Measurements from ENCODE around the gene FAT2.

Gene FAT2

GRCh38 chr5:151553130-151553670, 37.9 kb downstream of the FAT2 start:
- DNase-seq (ENCODE audit: low read depth) = no peak

- DNase-seq (ENCODE audit: low read depth) = no peak
These were observed 39.1 kb downstream of the FAT2 start for GRCh38 chr5:151551985-151552384.

DNA sequence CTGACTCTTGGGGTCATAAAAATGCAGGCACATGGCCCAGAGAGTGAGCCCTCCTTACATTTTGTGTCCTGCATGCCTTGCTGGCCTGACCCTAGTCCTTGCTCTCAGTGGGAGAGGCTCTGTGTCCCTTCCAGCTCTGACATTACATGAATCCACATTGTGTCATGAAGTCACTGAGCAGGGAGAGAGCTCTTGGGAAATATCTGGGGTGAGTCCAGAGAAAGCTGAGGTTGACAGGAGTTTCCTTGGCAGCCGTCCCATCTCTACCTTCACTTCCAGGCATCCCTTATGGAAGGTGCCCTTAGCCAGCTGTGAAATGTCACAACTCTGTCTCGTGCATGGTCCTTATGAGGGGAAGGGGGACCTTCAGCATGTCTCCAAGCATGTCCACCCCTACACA, 41.0 kb downstream of the FAT2 start:
- no peak for DNase-seq (ENCODE audit: low read depth)

DNA sequence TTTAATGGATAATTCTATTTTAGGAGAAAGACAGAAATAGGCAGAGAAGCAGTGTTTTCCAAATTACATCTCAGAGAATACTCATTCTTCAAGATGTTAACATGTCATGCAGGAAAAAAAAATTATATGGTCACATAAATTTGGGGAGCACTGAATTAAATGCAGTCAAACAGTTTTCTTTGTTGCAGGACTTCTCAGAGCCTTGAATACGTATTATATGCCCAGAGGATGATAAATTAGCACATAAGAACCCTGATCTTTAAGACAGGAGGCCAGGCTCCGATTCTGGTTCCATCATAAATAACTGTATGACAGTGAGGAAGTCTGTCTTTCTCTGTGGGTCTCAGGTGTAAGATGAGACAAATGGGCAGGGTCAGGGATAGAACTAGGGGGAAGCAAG, 41.4 kb downstream of the FAT2 start:
- no peak for DNase-seq (ENCODE audit: low read depth)

DNA sequence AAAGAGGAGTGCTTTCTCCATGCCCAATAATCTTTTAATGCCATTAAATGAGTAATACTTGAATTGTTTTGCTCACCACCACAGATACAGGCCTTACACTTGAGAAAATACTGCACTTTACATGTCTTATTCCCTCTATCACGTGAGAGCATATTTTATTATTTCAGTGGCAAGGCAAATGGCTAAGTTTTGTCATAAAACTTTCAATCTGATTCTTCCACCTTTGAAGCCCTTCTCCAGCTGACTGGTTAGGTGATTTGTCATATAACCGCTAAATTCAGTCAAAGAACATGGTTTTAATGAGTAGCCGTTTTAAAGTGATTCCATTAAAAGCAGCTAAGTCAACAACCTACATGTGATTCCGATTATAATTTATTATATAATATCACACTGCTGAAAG, 43.8 kb downstream of the FAT2 start:
- DNase-seq (ENCODE audit: low read depth) = no peak

- DNase-seq (ENCODE audit: low read depth) = no peak
These were observed 49.6 kb downstream of the FAT2 start for GRCh38 chr5:151541571-151541970.

Data from stimulated activated CD8-positive, alpha-beta memory T cell treated with anti-CD3 and anti-CD28 coated beads, Interleukin-12 subunit alpha, Interleukin-12 subunit beta, amount 100 ng/mL, for 1 hour (primary cell).